DLD1 (cell line): Measurements from ENCODE around the gene MRPL39.

Source experiments
- in situ Hi-C: cut with HindIII; loops from 2 replicates; pipeline ENCODE4 v1.10.0; 2017; ENCODE audit warnings: low sequenced_read_pairs

MRPL39 gene

GRCh38 chr21:25615880-25616279 is 8.6 kb upstream of the MRPL39 start:
- in situ Hi-C loops: no loop called here

- in situ Hi-C loops: no loop called here
Measured at GRCh38 chr21:25614441-25614840, 7.2 kb upstream of the MRPL39 start.

GRCh38 chr21:25608044-25608737 is 910 bp upstream of the MRPL39 start:
- in situ Hi-C loops: no loop called here

- in situ Hi-C loops: loop anchor here (25.0 kb wide), 1 partner anchor 172 kb away; no protein-coding TSS in a partner anchor
Measured at GRCh38 chr21:25589887-25590286, 17.4 kb downstream of the MRPL39 start.

- in situ Hi-C loops: loop anchor here (25.0 kb wide), 1 partner anchor 176 kb away; no protein-coding TSS in a partner anchor
Measured at GRCh38 chr21:25586791-25587190, 20.5 kb downstream of the MRPL39 start.

GRCh38 chr21:25586326-25586725 is 21.0 kb downstream of the MRPL39 start:
- in situ Hi-C loops: loop anchor here (25.0 kb wide), 1 partner anchor 176 kb away; no protein-coding TSS in a partner anchor

GRCh38 chr21:25584833-25585676 is 22.2 kb downstream of the MRPL39 start:
- in situ Hi-C loops: loop anchor here (25.0 kb wide), 1 partner anchor 177 kb away; no protein-coding TSS in a partner anchor

GRCh38 chr21:25583370-25584130 is 23.7 kb downstream of the MRPL39 start:
- in situ Hi-C loops: loop anchor here (25.0 kb wide), 1 partner anchor 179 kb away; no protein-coding TSS in a partner anchor

GRCh38 chr21:25582888-25583287 is 24.4 kb downstream of the MRPL39 start:
- in situ Hi-C loops: loop anchor here (25.0 kb wide), 1 partner anchor 179 kb away; no protein-coding TSS in a partner anchor

GRCh38 chr21:25582164-25582790 is 25.0 kb downstream of the MRPL39 start:
- in situ Hi-C loops: loop anchor here (25.0 kb wide), 1 partner anchor 180 kb away; no protein-coding TSS in a partner anchor

GRCh38 chr21:25581582-25581981 is 25.7 kb downstream of the MRPL39 start:
- in situ Hi-C loops: loop anchor here (25.0 kb wide), 1 partner anchor 181 kb away; no protein-coding TSS in a partner anchor

- in situ Hi-C loops: loop anchor here (25.0 kb wide), 1 partner anchor 181 kb away; no protein-coding TSS in a partner anchor
Measured at GRCh38 chr21:25580912-25581260, 26.4 kb downstream of the MRPL39 start.

GRCh38 chr21:25579226-25580013 is 27.9 kb downstream of the MRPL39 start:
- in situ Hi-C loops: loop anchor here (25.0 kb wide), 1 partner anchor 183 kb away; no protein-coding TSS in a partner anchor

- in situ Hi-C loops: loop anchor here (25.0 kb wide), 1 partner anchor 184 kb away; no protein-coding TSS in a partner anchor
Measured at GRCh38 chr21:25578056-25578961, 29.0 kb downstream of the MRPL39 start.

- in situ Hi-C loops: loop anchor here (25.0 kb wide), 1 partner anchor 185 kb away; no protein-coding TSS in a partner anchor
Measured at GRCh38 chr21:25577424-25578055, 29.7 kb downstream of the MRPL39 start.

- in situ Hi-C loops: no loop called here
Measured at GRCh38 chr21:25573409-25574206, 33.7 kb downstream of the MRPL39 start.

- in situ Hi-C loops: no loop called here
Measured at GRCh38 chr21:25572861-25573310, 34.4 kb downstream of the MRPL39 start.
